AG09309 (cell line): ENCODE results near the gene LDLRAD3.
"Not testable (repeated sequence)": the region's sequence is repeated elsewhere in the genome, so short reads cannot be mapped to it uniquely, and the experiment has no call there.

Experiments used
- DNase-seq: peaks from one replicate; pipeline ENCODE4 v3.0.0-alpha.2; 2010; ENCODE audit warnings: low read depth
- H3K4me3 ChIP-seq: 2 replicates; pipeline ENCODE4 v1.5.1; 2011; ENCODE audit warnings: mild to moderate bottlenecking, low read depth, low read length, moderate library complexity; ENCODE audit not compliant: control insufficient read depth
- CTCF ChIP-seq: IDR thresholded peaks from 2 replicates; pipeline ENCODE4 v1.5.1; 2011; ENCODE audit warnings: mild to moderate bottlenecking, low read depth, low read length, inconsistent platforms; ENCODE audit not compliant: insufficient read depth, control insufficient read depth; ENCODE audit errors: missing control alignments

LDLRAD3 gene

GRCh38 chr11:36012979-36013378, 69.1 kb downstream of the LDLRAD3 start:
- no peak for TF ChIP-seq CTCF
- no peak for DNase-seq
- H3K4me3 ChIP-seq: no peak overlapping the region

DNA sequence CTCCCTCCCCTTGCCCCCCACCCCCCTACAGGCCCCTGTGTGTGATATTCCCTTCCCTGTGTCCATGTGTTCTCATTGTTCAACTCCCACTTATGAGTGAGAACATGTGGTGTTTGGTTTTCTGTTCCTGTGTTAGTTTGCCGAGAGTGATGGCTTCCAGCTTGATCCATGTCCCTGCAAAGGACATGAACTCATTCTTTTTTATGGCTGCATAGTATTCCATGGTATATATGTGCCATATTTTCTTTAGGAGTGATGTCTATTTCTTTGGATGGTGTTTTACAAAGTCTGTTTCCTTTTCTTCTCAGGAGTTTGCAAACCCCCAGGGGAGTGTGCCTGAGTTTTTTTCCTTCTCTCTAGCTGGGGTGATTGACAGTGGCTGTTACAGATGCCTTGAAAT, 69.6 kb downstream of the LDLRAD3 start:
- not testable (repeated sequence) for DNase-seq, H3K4me3 ChIP-seq

GRCh38 chr11:36013950-36014897, 70.4 kb downstream of the LDLRAD3 start:
- H3K4me3 ChIP-seq: no peak overlapping the region
- no peak for TF ChIP-seq CTCF
- no peak for DNase-seq

DNA sequence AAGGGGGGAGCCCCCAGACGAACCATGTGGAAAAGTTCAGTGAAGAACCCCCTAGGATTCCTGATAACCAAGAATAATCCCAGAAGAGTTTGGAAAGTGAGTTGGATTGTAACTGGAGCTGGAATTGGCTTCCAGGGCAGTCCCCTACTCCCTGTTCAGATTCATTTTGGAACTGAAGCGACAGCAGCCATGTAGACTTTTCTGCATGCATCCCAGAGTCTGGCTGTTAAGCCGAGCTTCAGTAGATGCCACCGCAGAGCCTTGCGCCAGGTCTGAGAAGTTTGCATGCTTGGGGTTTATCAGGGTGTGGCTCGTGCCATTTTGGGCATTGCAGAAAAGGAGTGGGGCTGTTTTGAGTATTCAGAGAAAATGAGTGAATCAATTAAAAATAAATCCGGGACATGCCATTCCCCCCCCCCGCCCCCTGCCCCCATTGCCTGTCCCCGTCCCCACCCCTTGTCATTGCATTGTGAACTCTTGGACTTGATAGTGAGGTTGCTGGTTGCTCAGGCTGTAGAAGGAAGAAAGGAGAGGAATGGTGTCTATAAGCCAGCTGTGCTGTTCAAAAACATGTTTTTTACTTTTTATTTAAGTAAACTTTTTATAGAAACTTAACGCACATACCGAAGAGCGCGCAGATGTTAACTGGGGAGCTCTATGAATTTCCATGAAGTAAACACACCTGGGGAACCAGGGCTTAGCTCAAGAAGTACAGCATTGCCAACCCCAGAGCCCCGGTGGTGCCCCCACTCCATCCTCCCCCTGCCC, 71.2 kb downstream of the LDLRAD3 start:
- DNase-seq: no peak
- TF ChIP-seq CTCF: no peak
- no peak overlapping the region for H3K4me3 ChIP-seq

GRCh38 chr11:36015799-36016198, 71.9 kb downstream of the LDLRAD3 start:
- DNase-seq: no peak
- TF ChIP-seq CTCF: no peak
- no peak overlapping the region for H3K4me3 ChIP-seq

- no peak overlapping the region for H3K4me3 ChIP-seq
- DNase-seq: no peak
- TF ChIP-seq CTCF: no peak
Measured at GRCh38 chr11:36016263-36016662, 72.4 kb downstream of the LDLRAD3 start.

- no peak for TF ChIP-seq CTCF
- DNase-seq: no peak
- H3K4me3 ChIP-seq: no peak overlapping the region
Measured at GRCh38 chr11:36016709-36017108, 72.8 kb downstream of the LDLRAD3 start.
